H1 (cell line): ENCODE data around the gene BCKDHA. TPM values are rescaled to one million over a fixed set of nuclear protein-coding genes. Genes with fewer than 3 reads are reported as not detected.

ENCODE experiments used
- BACH1 ChIP-seq: IDR thresholded peaks from 2 replicates; pipeline ENCODE4 v1.6.1; 2012; ENCODE audit warnings: low read length, improper control_type of control experiment
- BCL11A ChIP-seq, 2 experiments: IDR thresholded peaks; one replicate each; pipeline ENCODE4 v1.6.1; 2011; ENCODE audit warnings: low read depth in 2 of 2, low read length in 2 of 2, mild to moderate bottlenecking in 2 of 2
- EP300 ChIP-seq, 2 experiments: IDR thresholded peaks; 1 replicate in 1 of 2; 2 replicates in 1 of 2; pipeline ENCODE4 v1.6.1; 2011 to 2012; ENCODE audit warnings: low read depth in 2 of 2, low read length in 2 of 2, mild to moderate bottlenecking in 2 of 2, borderline replicate concordance in 1 of 2, inconsistent platforms in 1 of 2, moderate library complexity in 1 of 2
- POU5F1 ChIP-seq: IDR thresholded peaks from 2 replicates; pipeline ENCODE4 v1.6.1; 2011; ENCODE audit warnings: low read depth, mild to moderate bottlenecking, low read length, moderate library complexity
- RAD21 ChIP-seq, 2 experiments: IDR thresholded peaks in 1 of 2; conservative IDR thresholded peaks in 1 of 2; 2 replicates each; pipeline ENCODE4 v1.6.1; 2011; ENCODE audit warnings: low read depth in 2 of 2, low read length in 2 of 2, improper control_type of control experiment in 1 of 2, inconsistent platforms in 1 of 2, mild to moderate bottlenecking in 1 of 2, moderate library complexity in 1 of 2
- TAF7 ChIP-seq: optimal IDR thresholded peaks from 2 replicates; pipeline ENCODE3; 2011; ENCODE audit warnings: low read depth, mild to moderate bottlenecking, inconsistent platforms, low read length, moderate library complexity, borderline replicate concordance
- TBP ChIP-seq: IDR thresholded peaks from 2 replicates; pipeline ENCODE4 v1.6.1; 2011; ENCODE audit warnings: low read depth, low read length, improper control_type of control experiment
- polyA plus RNA-seq, 7 experiments: library from polyadenylated mRNA; depleted of rRNA in 3 of 7; stranded (reverse) in 5 of 7; unstranded in 2 of 7; fragments of >200 nt in 5 of 7; fragments of 200-250 nt in 2 of 7; gene quantifications; 1 replicate in 5 of 7; 2 replicates in 1 of 7; 4 replicates in 1 of 7; pipeline versions ENCODE4 v1.2.1 to v1.2.3, GENCODE V29; 2011 to 2013; ENCODE audit warnings: missing spikeins in 2 of 7, mixed read lengths in 2 of 7
- total RNA-seq: library from RNA; stranded (reverse); fragmentation: NEBNext Ultra II Directional; extraction: Animal tissue kit (Norgen Biotek cat#: 25700); gene quantifications from 2 replicates; pipeline ENCODE4 v1.2.1, GENCODE V29; 2021
- TF ChIP-seq, protein P1 (sequence below): IDR thresholded peaks from 2 replicates; pipeline ENCODE4 v1.6.1; 2012; ENCODE audit warnings: low read length, inconsistent platforms

Gene BCKDHA
- total and polyA plus RNA-seq, 2 of the 8 experiments (the other 6 are each of a cell fraction or from before 2014, with no cell fraction given), result 14.2 to 69.6 TPM

GRCh38 chr19:41443813-41444455, 46.3 kb downstream of the BCKDHA start (continued):
- TF ChIP-seq, protein P1, sequence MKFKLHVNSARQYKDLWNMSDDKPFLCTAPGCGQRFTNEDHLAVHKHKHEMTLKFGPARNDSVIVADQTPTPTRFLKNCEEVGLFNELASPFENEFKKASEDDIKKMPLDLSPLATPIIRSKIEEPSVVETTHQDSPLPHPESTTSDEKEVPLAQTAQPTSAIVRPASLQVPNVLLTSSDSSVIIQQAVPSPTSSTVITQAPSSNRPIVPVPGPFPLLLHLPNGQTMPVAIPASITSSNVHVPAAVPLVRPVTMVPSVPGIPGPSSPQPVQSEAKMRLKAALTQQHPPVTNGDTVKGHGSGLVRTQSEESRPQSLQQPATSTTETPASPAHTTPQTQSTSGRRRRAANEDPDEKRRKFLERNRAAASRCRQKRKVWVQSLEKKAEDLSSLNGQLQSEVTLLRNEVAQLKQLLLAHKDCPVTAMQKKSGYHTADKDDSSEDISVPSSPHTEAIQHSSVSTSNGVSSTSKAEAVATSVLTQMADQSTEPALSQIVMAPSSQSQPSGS, result no peak
- TF ChIP-seq BCL11A (IDR thresholded peaks at IDR 0.05; ENCODE audit: low read depth in 2 of 2, low read length in 2 of 2) (no peak), RAD21 (IDR thresholded peaks at IDR 0.05 in 1 of 2, conservative IDR thresholded peaks at IDR 0.05 in 1 of 2; ENCODE audit: low read depth in 2 of 2, low read length in 2 of 2) (no peak), TAF7 (no peak), EP300 (IDR thresholded peaks at IDR 0.05; ENCODE audit: borderline replicate concordance in 1 of 2, low read depth in 2 of 2, low read length in 2 of 2) (no peak), BACH1 (no peak), TBP (no peak), POU5F1 (no peak)
- TF ChIP-seq, all 59 proteins: peak for 0
